CD14-positive monocyte (primary cell): ENCODE measurements around the gene SPHKAP. TPM values are rescaled to one million over a fixed set of nuclear protein-coding genes. Genes with fewer than 3 reads are reported as not detected.
"Not testable (repeated sequence)": the region's sequence is repeated elsewhere in the genome, so short reads cannot be mapped to it uniquely, and the experiment has no call there.

Experiments
- DNase-seq, 3 donors: peaks; one replicate each; pipeline ENCODE4 v3.0.0-alpha.2; 2011 to 2022
- H2AFZ ChIP-seq: 2 replicates; pipeline ENCODE4 v1.6.0; 2012; ENCODE audit warnings: mild to moderate bottlenecking, low read depth, low read length, inconsistent platforms; ENCODE audit not compliant: insufficient read depth, poor library complexity, severe bottlenecking
- H3K27ac ChIP-seq, 2 donors: 1 replicate in 1 of 2; 2 replicates in 1 of 2; pipeline ENCODE4 v1.5.1; 2012 to 2013; ENCODE audit warnings: low read length in 2 of 2, control low read depth in 1 of 2, inconsistent platforms in 1 of 2, low read depth in 1 of 2, mild to moderate bottlenecking in 1 of 2
- H3K27me3 ChIP-seq, 2 donors: one replicate each; pipeline versions ENCODE4 v1.6.0 to v1.6.1; 2011 to 2013; ENCODE audit warnings: low read length in 2 of 2; ENCODE audit not compliant: control insufficient read depth in 2 of 2, insufficient read depth in 2 of 2
- H3K36me3 ChIP-seq, 2 donors: replicated peaks in 1 of 2; 1 replicate in 1 of 2; 2 replicates in 1 of 2; pipeline versions ENCODE4 v1.5.1 to v1.6.1; 2012 to 2013; ENCODE audit warnings: low read length in 2 of 2, control low read depth in 1 of 2, inconsistent platforms in 1 of 2, mild to moderate bottlenecking in 1 of 2; ENCODE audit not compliant: insufficient read depth in 2 of 2, control insufficient read depth in 1 of 2
- H3K4me1 ChIP-seq, 2 donors: 1 replicate in 1 of 2; 2 replicates in 1 of 2; pipeline versions ENCODE4 v1.5.1 to v1.6.1; 2012 to 2013; ENCODE audit warnings: low read length in 2 of 2, control low read depth in 1 of 2, inconsistent platforms in 1 of 2, mild to moderate bottlenecking in 1 of 2, moderate library complexity in 1 of 2; ENCODE audit not compliant: insufficient read depth in 2 of 2, control insufficient read depth in 1 of 2
- H3K4me2 ChIP-seq: replicated peaks from 2 replicates; pipeline ENCODE3; 2012; ENCODE audit warnings: low read length, moderate library complexity, mild to moderate bottlenecking; ENCODE audit not compliant: poor library complexity, severe bottlenecking; ENCODE audit errors: extremely low read depth
- H3K4me3 ChIP-seq, 3 experiments: fragments of 200-600 bp in 1 of 3; sonication (generic) in 1 of 3; replicated peaks in 1 of 3; 1 replicate in 2 of 3; 2 replicates in 1 of 3; pipeline ENCODE4 v1.5.1; 2011 to 2013; ENCODE audit warnings: low read length in 3 of 3, mild to moderate bottlenecking in 3 of 3, control low read depth in 2 of 3, low read depth in 2 of 3, inconsistent platforms in 1 of 3, moderate library complexity in 1 of 3
- H3K79me2 ChIP-seq: 2 replicates; pipeline ENCODE4 v1.6.0; 2012; ENCODE audit warnings: mild to moderate bottlenecking, control low read depth, inconsistent platforms, low read length, moderate library complexity; ENCODE audit not compliant: insufficient read depth
- H3K9ac ChIP-seq: 2 replicates; pipeline ENCODE4 v1.6.0; 2017; ENCODE audit warnings: low read length, mild to moderate bottlenecking; ENCODE audit not compliant: insufficient read depth, poor library complexity, severe bottlenecking
- H3K9me3 ChIP-seq, 2 donors: replicated peaks in 1 of 2; 1 replicate in 1 of 2; 2 replicates in 1 of 2; pipeline versions ENCODE4 v1.5.1 to v1.6.1; 2012 to 2013; ENCODE audit warnings: low read length in 2 of 2, control low read depth in 1 of 2; ENCODE audit not compliant: control insufficient read depth in 1 of 2, insufficient read depth in 1 of 2
- H4K20me1 ChIP-seq: 2 replicates; pipeline ENCODE4 v1.6.0; 2012; ENCODE audit warnings: mild to moderate bottlenecking, low read length, control low read depth, moderate library complexity; ENCODE audit not compliant: insufficient read depth
- H3K27ac Mint-ChIP-seq, 7 donors: one replicate each; pipeline ENCODE4 v1.8.0; 2020; ENCODE audit warnings: mild to moderate bottlenecking in 7 of 7, mixed read lengths in 7 of 7, moderate library complexity in 6 of 7, inconsistent platforms in 2 of 7
- H3K27me3 Mint-ChIP-seq, 3 donors: one replicate each; pipeline ENCODE4 v1.8.0; 2021 to 2022; ENCODE audit warnings: low read depth in 3 of 3, mild to moderate bottlenecking in 3 of 3, mixed read lengths in 3 of 3, moderate library complexity in 3 of 3, inconsistent platforms in 1 of 3
- H3K36me3 Mint-ChIP-seq, 2 donors: one replicate each; pipeline ENCODE4 v1.8.0; 2020; ENCODE audit warnings: mixed read lengths in 2 of 2, inconsistent platforms in 1 of 2, mild to moderate bottlenecking in 1 of 2
- H3K4me1 Mint-ChIP-seq: one replicate; pipeline ENCODE4 v1.8.0; 2020; ENCODE audit warnings: mild to moderate bottlenecking, mixed read lengths
- H3K4me3 Mint-ChIP-seq, 2 donors: one replicate each; pipeline ENCODE4 v1.8.0; 2020; ENCODE audit warnings: mild to moderate bottlenecking in 2 of 2, mixed read lengths in 2 of 2, moderate library complexity in 1 of 2
- H3K9me3 Mint-ChIP-seq, 7 donors: one replicate each; pipeline ENCODE4 v1.8.0; 2020 to 2022; ENCODE audit warnings: mixed read lengths in 7 of 7, mild to moderate bottlenecking in 6 of 7, moderate library complexity in 6 of 7, inconsistent platforms in 2 of 7
- CTCF ChIP-seq: fragments of 200-600 bp; IDR thresholded peaks from one replicate; pipeline ENCODE4 v1.8.0; 2022; ENCODE audit warnings: antibody characterized with exemption, mild to moderate bottlenecking
- WGBS: methylation state at CpG from one replicate; pipeline ENCODE4 v1.1.5; 2013; ENCODE audit warnings: missing lambda C conversion rate; ENCODE audit not compliant: insufficient coverage; 5-methylcytosine and 5-hydroxymethylcytosine counted together
- intact Hi-C, 2 donors: fragments of 100-400 bp; cut with micrococcal nuclease; formaldehyde crosslinking; loops; one replicate each; pipeline versions ENCODE4 v1.15.0 to v1.15.1; 2023
- polyA plus RNA-seq, 3 donors: library from polyadenylated mRNA; depleted of rRNA in 1 of 3; unstranded in 2 of 3; stranded (reverse) in 1 of 3; fragments of 300-500 nt in 2 of 3; fragments of >200 nt in 1 of 3; fragmentation: Illumina TruSeq in 2 of 3; gene quantifications; 1 replicate in 2 of 3; 2 replicates in 1 of 3; pipeline ENCODE4 v1.2.3, GENCODE V29; 2012 to 2021

The SPHKAP gene
- polyA plus RNA-seq, 3 donors: not detected

DNA sequence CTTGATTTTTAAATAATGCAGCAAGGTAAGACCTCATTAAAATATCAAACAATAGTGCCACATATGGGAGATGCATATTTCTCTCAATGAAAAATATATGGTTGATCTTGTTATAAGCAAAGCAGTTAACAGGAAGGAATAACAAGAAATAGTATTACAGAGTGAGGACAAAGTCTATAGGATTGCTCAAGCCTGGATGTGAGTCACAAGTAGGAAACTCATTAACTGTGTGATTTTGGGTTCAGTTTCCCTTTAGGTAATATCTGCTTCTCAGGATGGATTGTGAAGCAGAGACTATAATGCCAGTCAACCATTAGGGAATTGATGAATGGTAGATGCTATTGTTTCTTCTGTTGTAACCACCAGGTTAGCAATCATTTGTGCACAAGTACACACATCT, 42.9 kb upstream of the SPHKAP start:
- no peaks in the 10 kb centered on the region for H3K27me3 ChIP-seq
- Mint-ChIP-seq H3K27ac (no peak overlapping the region), H3K4me3 (no peak overlapping the region), H3K27me3 (no peaks in the 10 kb centered on the region), H3K9me3 (peaks cover 0 to 5% (median 0%) of the 10 kb centered on the region in 7 donors), H3K4me1 (no peaks in the 10 kb centered on the region), H3K36me3 (no peaks in the 10 kb centered on the region)
- H3K9me3 ChIP-seq: peaks cover 0 to 2% of the 10 kb centered on the region in 2 donors
- no peaks in the 10 kb centered on the region for H3K79me2 ChIP-seq
- H3K4me1 ChIP-seq: no peaks in the 10 kb centered on the region
- DNase-seq: no peak
- no peak for TF ChIP-seq CTCF
- no peak overlapping the region for H3K27ac ChIP-seq
- no peaks in the 10 kb centered on the region for H4K20me1 ChIP-seq
- no peak overlapping the region for H3K4me2 ChIP-seq
- H3K4me3 ChIP-seq: no peak overlapping the region
- intact Hi-C loops: no loop called here
- no peaks in the 10 kb centered on the region for H3K36me3 ChIP-seq
- H3K9ac ChIP-seq: no peak overlapping the region
- H2AFZ ChIP-seq: no peak overlapping the region

DNA sequence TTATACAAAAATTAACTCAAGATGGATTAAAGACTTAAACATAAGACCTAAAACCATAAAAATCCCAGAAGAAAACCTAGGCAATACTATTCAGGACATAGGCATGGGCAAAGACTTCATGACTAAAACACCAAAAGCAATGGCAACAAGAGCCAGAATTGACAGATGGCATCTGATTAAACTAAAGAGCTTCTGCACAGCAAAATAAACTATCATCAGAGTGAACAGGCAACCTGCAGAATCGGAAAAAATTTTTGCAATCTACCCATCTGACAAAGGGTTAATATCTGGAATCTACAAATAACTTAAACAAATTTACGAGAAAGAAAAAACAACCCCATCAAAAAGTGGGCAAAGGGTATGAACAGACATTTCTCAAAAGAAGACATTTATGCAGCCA, 37.1 kb upstream of the SPHKAP start:
- intact Hi-C loops, H3K27me3 Mint-ChIP-seq, H3K27ac ChIP-seq, H4K20me1 ChIP-seq, DNase-seq, H3K4me2 ChIP-seq, H3K9ac ChIP-seq, H3K4me3 ChIP-seq, H3K79me2 ChIP-seq, H3K27me3 ChIP-seq, H3K36me3 Mint-ChIP-seq, H3K4me1 ChIP-seq, H3K27ac Mint-ChIP-seq, H3K36me3 ChIP-seq, H3K9me3 ChIP-seq, H3K4me1 Mint-ChIP-seq, H2AFZ ChIP-seq, H3K4me3 Mint-ChIP-seq: not testable (repeated sequence)
- WGBS: no CpG with 5 or more reads among the region's 2 CpGs
- peaks cover 0 to 16% (median 3%) of the 10 kb centered on the region in 7 donors for H3K9me3 Mint-ChIP-seq
